HG03565 (cell line): ENCODE measurements around the gene SLC2A4RG.

Source experiments
- ATAC-seq: cut with Tn5 transposase; IDR thresholded peaks from one replicate; pipeline ENCODE4 v1.9.1; 2021; ENCODE audit warnings: mild to moderate bottlenecking, moderate library complexity; ENCODE audit not compliant: unreplicated experiment

SLC2A4RG gene

GRCh38 chr20:63738687-63739129 is 868 bp upstream of the SLC2A4RG start:
- no peak for ATAC-seq

- no peak for ATAC-seq
Measured at GRCh38 chr20:63740070-63740626, 572 bp downstream of the SLC2A4RG start.

GRCh38 chr20:63740627-63741353 is 1.2 kb downstream of the SLC2A4RG start:
- ATAC-seq, result no peak

- no peak for ATAC-seq
Measured at GRCh38 chr20:63741354-63741675, 1.7 kb downstream of the SLC2A4RG start.

GRCh38 chr20:63741676-63742380 is 2.3 kb downstream of the SLC2A4RG start:
- ATAC-seq, result no peak

GRCh38 chr20:63742381-63743024 is 2.9 kb downstream of the SLC2A4RG start:
- ATAC-seq, result no peak

- no peak for ATAC-seq
Measured at GRCh38 chr20:63743210-63743970, 3.8 kb downstream of the SLC2A4RG start.

- no peak for ATAC-seq
Measured at GRCh38 chr20:63744158-63744557, 4.6 kb downstream of the SLC2A4RG start.

- no peak for ATAC-seq
Measured at GRCh38 chr20:63744574-63745423, 5.2 kb downstream of the SLC2A4RG start.

- ATAC-seq, result no peak
Measured at GRCh38 chr20:63745424-63745805, 5.8 kb downstream of the SLC2A4RG start.

GRCh38 chr20:63745961-63746731 is 6.6 kb downstream of the SLC2A4RG start:
- no peak for ATAC-seq

- no peak for ATAC-seq
Measured at GRCh38 chr20:63746751-63747315, 7.3 kb downstream of the SLC2A4RG start.

- ATAC-seq, result no peak
Measured at GRCh38 chr20:63747622-63748069, 8.1 kb downstream of the SLC2A4RG start.

GRCh38 chr20:63748070-63748933 is 8.7 kb downstream of the SLC2A4RG start:
- no peak for ATAC-seq

- ATAC-seq, result no peak
Measured at GRCh38 chr20:63748934-63749270, 9.3 kb downstream of the SLC2A4RG start.

- ATAC-seq, result no peak
Measured at GRCh38 chr20:63749597-63750508, 10.3 kb downstream of the SLC2A4RG start.
